ENCODE data around the gene HYLS1. TPM values are rescaled to one million over a fixed set of nuclear protein-coding genes. Genes with fewer than 3 reads are reported as not detected.
A peak's percentile ranks its signal among the peaks of the same experiment; 100 is the strongest.

The HYLS1 gene
- total RNA-seq, 2 experiments from 2014 or later: 1.2 to 1.3 TPM

DNA sequence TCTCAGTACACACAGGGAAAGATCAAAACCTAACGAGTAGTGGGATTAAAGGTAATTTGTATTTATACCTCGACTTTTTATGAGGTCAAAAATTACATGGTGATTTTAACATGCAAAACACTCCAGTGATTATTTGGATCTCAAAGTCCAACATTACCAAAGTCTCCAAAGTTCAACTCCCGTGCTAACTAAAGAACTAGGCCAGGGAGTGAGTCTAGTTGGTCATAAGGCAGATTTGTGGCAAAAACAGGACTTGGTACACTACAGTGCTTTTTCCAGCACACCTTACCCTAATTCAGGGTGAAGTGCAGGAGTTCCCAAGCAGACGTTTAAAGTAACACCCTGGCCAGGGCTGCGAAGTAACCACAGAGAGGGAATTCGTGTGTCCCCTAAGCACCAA lies 14.4 kb downstream of the HYLS1 start:
- ATAC-seq (ENCODE audit: poor library complexity) (no peak), DNase-seq (no peak)
- Histone ChIP-seq H3K27me3 (ENCODE audit: control insufficient read depth in 1 of 2, insufficient read depth in 2 of 2, low read length in 2 of 2) (peaks cover 9 to 27% of the 10 kb centered on the region in 2 experiments), H3K4me1 (ENCODE audit: insufficient read depth, low read length) (peaks cover 29% of the 10 kb centered on the region), H3K27ac (ENCODE audit: low read depth in 1 of 2, low read length in 2 of 2) (no peak overlapping the region), H3K9me3 (ENCODE audit: control insufficient read depth in 1 of 2, insufficient read depth in 1 of 2, low read length in 2 of 2) (peaks cover 0 to 6% of the 10 kb centered on the region in 2 experiments), H3K4me3 (ENCODE audit: low read length) (no peak overlapping the region), H3K36me3 (ENCODE audit: insufficient read depth, low read length) (peaks cover 19% of the 10 kb centered on the region)
- Mint-ChIP-seq H3K4me3 (peak overlapping the region; percentile 58), H3K36me3 (ENCODE audit: low read depth) (peaks cover 35% of the 10 kb centered on the region), H3K27ac (no peak overlapping the region), H3K9me3 (no peaks in the 10 kb centered on the region), H3K27me3 (peaks cover 31% of the 10 kb centered on the region), H3K4me1 (ENCODE audit: low read depth) (peaks cover 59% of the 10 kb centered on the region)
- ChIA-PET CTCF (no interaction called here), POLR2A (interaction anchor here (2.5 kb wide), 1 partner anchor 14 kb away, joined by 67 read pairs; the partner anchor contains the start of gene HYLS1)
- intact Hi-C loops (cut with DNase I, micrococcal nuclease): loop anchor here (2.0 to 5.0 kb wide), 5 partner anchors 15 to 1275 kb away; partner anchors contain the start of genes CHEK1 (in 1 of the 2), FOXRED1 (in 1 of the 2), HYLS1 (in 1 of the 2) and SRPRA (in 1 of the 2)
- TF ChIP-seq, protein P1, sequence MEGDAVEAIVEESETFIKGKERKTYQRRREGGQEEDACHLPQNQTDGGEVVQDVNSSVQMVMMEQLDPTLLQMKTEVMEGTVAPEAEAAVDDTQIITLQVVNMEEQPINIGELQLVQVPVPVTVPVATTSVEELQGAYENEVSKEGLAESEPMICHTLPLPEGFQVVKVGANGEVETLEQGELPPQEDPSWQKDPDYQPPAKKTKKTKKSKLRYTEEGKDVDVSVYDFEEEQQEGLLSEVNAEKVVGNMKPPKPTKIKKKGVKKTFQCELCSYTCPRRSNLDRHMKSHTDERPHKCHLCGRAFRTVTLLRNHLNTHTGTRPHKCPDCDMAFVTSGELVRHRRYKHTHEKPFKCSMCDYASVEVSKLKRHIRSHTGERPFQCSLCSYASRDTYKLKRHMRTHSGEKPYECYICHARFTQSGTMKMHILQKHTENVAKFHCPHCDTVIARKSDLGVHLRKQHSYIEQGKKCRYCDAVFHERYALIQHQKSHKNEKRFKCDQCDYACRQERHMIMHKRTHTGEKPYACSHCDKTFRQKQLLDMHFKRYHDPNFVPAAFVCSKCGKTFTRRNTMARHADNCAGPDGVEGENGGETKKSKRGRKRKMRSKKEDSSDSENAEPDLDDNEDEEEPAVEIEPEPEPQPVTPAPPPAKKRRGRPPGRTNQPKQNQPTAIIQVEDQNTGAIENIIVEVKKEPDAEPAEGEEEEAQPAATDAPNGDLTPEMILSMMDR (IDR thresholded peaks at IDR 0.05): no peak

DNA sequence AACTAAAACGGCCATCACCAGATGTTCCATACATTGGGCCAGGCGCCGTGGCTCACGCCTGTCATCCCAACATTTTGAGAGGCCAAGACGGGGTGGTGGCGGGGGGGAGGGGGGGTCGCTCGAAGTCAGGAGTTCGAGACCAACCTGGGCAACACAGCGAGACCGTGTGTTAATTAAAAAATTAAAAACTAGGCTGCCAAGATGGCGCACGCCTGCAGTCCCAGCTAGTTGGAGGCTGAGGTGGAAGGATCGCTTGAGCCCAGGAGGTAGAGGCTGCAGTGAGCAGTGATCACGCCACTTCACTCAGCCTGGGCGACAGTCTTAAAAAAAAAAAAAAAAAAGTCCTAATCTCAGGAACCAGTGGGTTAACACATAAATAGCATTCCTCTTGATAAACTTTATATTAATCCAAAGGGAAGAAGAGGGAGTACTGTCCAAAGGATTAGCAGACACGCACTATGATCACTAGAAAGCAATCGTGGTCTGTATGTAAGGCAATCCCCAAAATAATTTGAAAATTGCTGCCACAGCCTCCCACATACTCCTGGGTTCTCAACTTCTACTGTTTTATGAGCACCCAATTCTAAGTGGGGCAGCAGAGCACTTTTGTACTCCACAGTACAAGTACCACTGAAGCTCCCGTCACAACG lies 14.9 kb downstream of the HYLS1 start:
- H3K27ac Mint-ChIP-seq: peak overlapping the region; percentile 88
- peaks cover 34% of the 10 kb centered on the region for H3K27me3 Mint-ChIP-seq
- no peak for ATAC-seq (ENCODE audit: poor library complexity)

More for the DNA sequence above, 14.9 kb downstream of the HYLS1 start:
- peaks cover 33% of the 10 kb centered on the region for H3K36me3 Mint-ChIP-seq (ENCODE audit: low read depth)
- Histone ChIP-seq H3K9me3 (ENCODE audit: control insufficient read depth in 1 of 2, insufficient read depth in 1 of 2, low read length in 2 of 2) (peaks cover 0 to 6% of the 10 kb centered on the region in 2 experiments), H3K4me1 (ENCODE audit: insufficient read depth, low read length) (peaks cover 29% of the 10 kb centered on the region), H3K4me3 (ENCODE audit: low read length) (peak overlapping the region; percentile 86), H3K36me3 (ENCODE audit: insufficient read depth, low read length) (peaks cover 19% of the 10 kb centered on the region), H3K27me3 (ENCODE audit: control insufficient read depth in 1 of 2, insufficient read depth in 2 of 2, low read length in 2 of 2) (peaks cover 9 to 27% of the 10 kb centered on the region in 2 experiments), H3K27ac (ENCODE audit: low read depth in 1 of 2, low read length in 2 of 2) (peak overlapping the region; percentile 55)
- peak overlapping the region; percentile 95 for H3K4me3 Mint-ChIP-seq
- no peaks in the 10 kb centered on the region for H3K9me3 Mint-ChIP-seq
- TF ChIP-seq, protein P1 (IDR thresholded peaks at IDR 0.05): no peak
- ChIA-PET POLR2A (interaction anchor here (0.9 to 2.5 kb wide), 9 partner anchors 12 to 578 kb away, joined by 3 to 67 read pairs (median 6); partner anchors contain the start of genes CHEK1, DCPS, FAM118B and FOXRED1), CTCF (interaction anchor here (1.3 kb wide), 1 partner anchor 28 kb away, joined by 4 read pairs; no protein-coding TSS in a partner anchor)
- intact Hi-C loops (cut with DNase I, micrococcal nuclease): loop anchor here (2.0 to 5.0 kb wide), 5 partner anchors 16 to 1275 kb away; partner anchors contain the start of genes CHEK1 (in 1 of the 2), FOXRED1 (in 1 of the 2), HYLS1 (in 1 of the 2) and SRPRA (in 1 of the 2)
- no peak for DNase-seq
- peaks cover 53% of the 10 kb centered on the region for H3K4me1 Mint-ChIP-seq (ENCODE audit: low read depth)

All from CD4-positive, alpha-beta T cell (primary cell).